GM12878 (cell line): Measurements from ENCODE around the gene REV1. TPM values are rescaled to one million over a fixed set of nuclear protein-coding genes. Genes with fewer than 3 reads are reported as not detected.

Source experiments
- ATAC-seq: fragments of 200-7000 bp; cut with Tn5 transposase; 3 replicates; pipeline ENCODE4 v1.9.1; 2020; ENCODE audit warnings: mild to moderate bottlenecking, moderate library complexity
- BruUV-seq: library from RNA; stranded (reverse); fragments of 400-500 nt; replicated peaks from 2 replicates; lab custom pipeline; 2021; lab: Mats Ljungman, UMichigan
- CTCF ChIA-PET: fragments of 300-600 bp; sonication (Branson Sonifier 250); formaldehyde crosslinking; extraction: SDS; loops from one replicate; lab custom pipeline; 2021; ENCODE audit warnings: inconsistent platforms; lab: Yijun Ruan, JAX
- POLR2A ChIA-PET: fragments of 350-600 bp; formaldehyde crosslinking; extraction: SDS; loops from one replicate; lab custom pipeline; 2021; ENCODE audit warnings: inconsistent platforms; lab: Charles Lee
- RAD21 ChIA-PET: fragments of 300-600 bp; sonication (Branson Sonifier 250); formaldehyde crosslinking; loops from one replicate; lab custom pipeline; 2023; ENCODE audit warnings: antibody characterized with exemption; ENCODE audit not compliant: unreplicated experiment; lab: Charles Lee
- SMC1A ChIA-PET: fragments of 300-600 bp; sonication (Branson Sonifier 250); formaldehyde crosslinking; loops from one replicate; lab custom pipeline; 2023; ENCODE audit not compliant: unreplicated experiment, uncharacterized antibody; lab: Charles Lee
- DNase-seq: peaks from one replicate; pipeline ENCODE4 v3.0.0-alpha.2; 2011; ENCODE audit warnings: low read depth, low spot score
- FAIRE-seq: peaks from 3 replicates; lab custom pipeline; 2011; peaks lifted over from hg19 to GRCh38; lab: Jason Lieb, UNC
- H2AFZ ChIP-seq: 2 replicates; pipeline ENCODE4 v1.6.0; 2011; ENCODE audit warnings: low read depth, low read length, control low read depth; ENCODE audit not compliant: control insufficient read depth
- H3K27ac ChIP-seq: 2 replicates; pipeline ENCODE4 v1.5.1; 2011; ENCODE audit warnings: control low read depth; ENCODE audit not compliant: control insufficient read depth, insufficient read depth
- H3K27me3 ChIP-seq, 2 experiments: replicated peaks in 1 of 2; 2 replicates each; pipeline versions ENCODE4 v1.6.0 to v1.6.1; 2011; ENCODE audit warnings: low read length in 1 of 2; ENCODE audit not compliant: control insufficient read depth in 2 of 2, insufficient read depth in 2 of 2
- H3K36me3 ChIP-seq, 2 experiments: 2 replicates each; pipeline ENCODE4 v1.5.1; 2011; ENCODE audit warnings: low read length in 1 of 2; ENCODE audit not compliant: control insufficient read depth in 2 of 2, insufficient read depth in 2 of 2
- H3K4me1 ChIP-seq: 2 replicates; pipeline ENCODE4 v1.6.1; 2011; ENCODE audit warnings: mild to moderate bottlenecking, low read length, moderate library complexity, mixed read lengths; ENCODE audit not compliant: control insufficient read depth, insufficient read depth
- H3K4me2 ChIP-seq: 2 replicates; pipeline ENCODE4 v1.6.0; 2011; ENCODE audit warnings: control low read depth; ENCODE audit not compliant: control insufficient read depth, insufficient read depth
- H3K4me3 ChIP-seq: fragments of 200-600 bp; sonication (generic); 2 replicates; pipeline ENCODE4 v1.5.1; 2016
- H3K79me2 ChIP-seq: 2 replicates; pipeline ENCODE4 v1.6.0; 2011; ENCODE audit warnings: low read length; ENCODE audit not compliant: control insufficient read depth, insufficient read depth
- H3K9ac ChIP-seq: 2 replicates; pipeline ENCODE4 v1.8.0; 2011; ENCODE audit warnings: low read length, control low read depth, mixed read lengths; ENCODE audit not compliant: control insufficient read depth, insufficient read depth
- H3K9me3 ChIP-seq: replicated peaks from 3 replicates; pipeline ENCODE4 v1.5.1; 2011; ENCODE audit warnings: mild to moderate bottlenecking, low read length; ENCODE audit not compliant: control insufficient read depth, insufficient read depth
- H4K20me1 ChIP-seq: 2 replicates; pipeline ENCODE4 v1.6.0; 2011; ENCODE audit not compliant: control insufficient read depth, insufficient read depth
- BACH1 ChIP-seq: fragments of 450-650 bp; IDR thresholded peaks from 2 replicates; pipeline ENCODE4 v1.6.1; 2017; ENCODE audit warnings: mild to moderate bottlenecking, borderline replicate concordance
- CHD2 ChIP-seq: IDR thresholded peaks from 2 replicates; pipeline ENCODE4 v1.6.1; 2011; ENCODE audit warnings: low read depth, low read length, improper control_type of control experiment, borderline replicate concordance
- NR2C2 ChIP-seq: IDR thresholded peaks from 2 replicates; pipeline ENCODE4 v1.6.1; 2011; ENCODE audit warnings: borderline replicate concordance, low read depth; ENCODE audit not compliant: control insufficient read depth, insufficient read length
- RFX5 ChIP-seq: IDR thresholded peaks from 2 replicates; pipeline ENCODE4 v1.6.1; 2011; ENCODE audit warnings: low read depth, low read length, improper control_type of control experiment
- SPI1 ChIP-seq: IDR thresholded peaks from 2 replicates; pipeline ENCODE4 v1.6.1; 2011; ENCODE audit warnings: low read depth, mild to moderate bottlenecking, low read length, moderate library complexity, borderline replicate concordance; ENCODE audit not compliant: insufficient read depth
- SRF ChIP-seq, 2 experiments: IDR thresholded peaks; 2 replicates each; pipeline ENCODE4 v1.6.1; 2011; ENCODE audit warnings: low read depth in 2 of 2, low read length in 2 of 2, mild to moderate bottlenecking in 1 of 2, moderate library complexity in 1 of 2
- WGBS: methylation state at CpG from one replicate; pipeline ENCODE4 v1.1.6; 2016; ENCODE audit warnings: low lambda C conversion rate; ENCODE audit not compliant: insufficient replicate concordance, insufficient coverage; ENCODE audit errors: missing lambda C conversion rate; 5-methylcytosine and 5-hydroxymethylcytosine counted together
- in situ Hi-C: fragments of 300-500 bp; cut with MboI; formaldehyde crosslinking; loops from 9 replicates; pipeline ENCODE4 v1.14.3; 2018; ENCODE audit warnings: mixed read lengths
- intact Hi-C: fragments of 100-400 bp; cut with micrococcal nuclease; formaldehyde crosslinking; loops from one replicate; pipeline ENCODE4 v1.14.2; 2022; ENCODE audit not compliant: unreplicated experiment
- polyA plus RNA-seq, 11 experiments: library from polyadenylated mRNA; depleted of rRNA in 4 of 11; unstranded in 6 of 11; stranded (reverse) in 5 of 11; fragments of >200 nt; fragmentation: Nextera tagmentation in 4 of 11; fragmentation: Illumina TruSeq in 1 of 11; extraction: Ambion mirVana in 4 of 11; extraction: Trizol in 1 of 11; gene quantifications; 1 replicate in 1 of 11; 2 replicates in 10 of 11; pipeline versions ENCODE4 v1.2.1 to v1.2.3, GENCODE V29; 2011 to 2016; ENCODE audit warnings: inconsistent platforms in 2 of 11, missing spikeins in 2 of 11, low read depth in 1 of 11
- total RNA-seq, 4 experiments: library from RNA; depleted of rRNA in 3 of 4; stranded (reverse); fragments of >200 nt in 3 of 4; fragmentation: Illumina TruSeq in 1 of 4; extraction: Trizol in 1 of 4; gene quantifications; 2 replicates each; pipeline versions ENCODE4 v1.2.1 to v1.2.3, GENCODE V29; 2013 to 2021
- TF ChIP-seq, protein P1 (sequence below): fragments of 450-650 bp; IDR thresholded peaks from 2 replicates; pipeline ENCODE4 v1.6.1; 2016; ENCODE audit warnings: mild to moderate bottlenecking, moderate library complexity, borderline replicate concordance
- TF ChIP-seq, protein P2 (sequence below): IDR thresholded peaks from 2 replicates; pipeline ENCODE4 v1.6.1; 2012; ENCODE audit warnings: low read depth, low read length, improper control_type of control experiment
- TF ChIP-seq, protein P3 (sequence below): fragments of 450-650 bp; IDR thresholded peaks from 2 replicates; pipeline ENCODE4 v1.6.1; 2017; ENCODE audit warnings: mild to moderate bottlenecking, moderate library complexity
- TF ChIP-seq, protein P4 (sequence below): IDR thresholded peaks from 2 replicates; pipeline ENCODE4 v1.6.1; 2012; ENCODE audit warnings: mild to moderate bottlenecking, low read depth, low read length

Gene REV1
- total and polyA plus RNA-seq, 10 of the 15 experiments (the other 5 are each of a cell fraction or from before 2014, with no cell fraction given), result 11.3 to 46.8 (median 29.0) TPM

DNA sequence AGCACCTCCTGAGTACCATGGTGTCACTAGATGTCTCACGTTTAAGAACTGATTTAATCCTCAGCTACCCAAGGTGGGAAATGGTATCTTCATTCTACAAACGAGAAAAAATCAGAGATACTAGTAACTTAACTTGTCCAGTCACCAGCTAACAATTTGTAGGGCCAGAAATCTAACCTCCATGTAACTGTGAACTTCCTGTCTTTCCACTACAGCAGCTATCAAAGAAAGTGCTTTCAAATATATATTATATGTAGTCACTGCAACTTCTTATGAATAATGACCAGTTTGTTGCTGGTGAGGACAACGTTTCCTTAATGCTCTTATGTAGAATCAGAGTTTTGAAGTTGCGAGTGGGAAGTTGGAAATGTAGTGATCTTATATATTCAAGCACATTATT is 1.9 kb downstream of the REV1 start:
- BruUV-seq, result TSS peak; percentile 55
- FAIRE-seq (no peak), DNase-seq (no peak), ATAC-seq (no peak)
- CTCF ChIA-PET, result interaction anchor here (1.0 to 2.1 kb wide), 4 partner anchors 10 to 152 kb away, joined by 3 to 9 read pairs (median 3); partner anchors contain the start of genes EIF5B and TXNDC9
- H3K27ac ChIP-seq, result peak overlapping the region; percentile 37
- peak overlapping the region; percentile 79 for H3K4me3 ChIP-seq
- peak overlapping the region; percentile 91 for H3K4me2 ChIP-seq
- in situ Hi-C loops (loop anchor here (5.0 to 25.0 kb wide), 2 partner anchors 41 to 301 kb away; partner anchors contain the start of genes MITD1 and MRPL30), intact Hi-C loops (loop anchor here (5.0 kb wide), 1 partner anchor 306 kb away; the partner anchor contains the start of genes MITD1 and MRPL30)
- 73% methylated on average over 4 of the region's 4 CpGs for WGBS
- no peak for TF ChIP-seq RFX5
- TF ChIP-seq NR2C2, result no peak
- TF ChIP-seq SPI1, result no peak
- TF ChIP-seq, protein P1, sequence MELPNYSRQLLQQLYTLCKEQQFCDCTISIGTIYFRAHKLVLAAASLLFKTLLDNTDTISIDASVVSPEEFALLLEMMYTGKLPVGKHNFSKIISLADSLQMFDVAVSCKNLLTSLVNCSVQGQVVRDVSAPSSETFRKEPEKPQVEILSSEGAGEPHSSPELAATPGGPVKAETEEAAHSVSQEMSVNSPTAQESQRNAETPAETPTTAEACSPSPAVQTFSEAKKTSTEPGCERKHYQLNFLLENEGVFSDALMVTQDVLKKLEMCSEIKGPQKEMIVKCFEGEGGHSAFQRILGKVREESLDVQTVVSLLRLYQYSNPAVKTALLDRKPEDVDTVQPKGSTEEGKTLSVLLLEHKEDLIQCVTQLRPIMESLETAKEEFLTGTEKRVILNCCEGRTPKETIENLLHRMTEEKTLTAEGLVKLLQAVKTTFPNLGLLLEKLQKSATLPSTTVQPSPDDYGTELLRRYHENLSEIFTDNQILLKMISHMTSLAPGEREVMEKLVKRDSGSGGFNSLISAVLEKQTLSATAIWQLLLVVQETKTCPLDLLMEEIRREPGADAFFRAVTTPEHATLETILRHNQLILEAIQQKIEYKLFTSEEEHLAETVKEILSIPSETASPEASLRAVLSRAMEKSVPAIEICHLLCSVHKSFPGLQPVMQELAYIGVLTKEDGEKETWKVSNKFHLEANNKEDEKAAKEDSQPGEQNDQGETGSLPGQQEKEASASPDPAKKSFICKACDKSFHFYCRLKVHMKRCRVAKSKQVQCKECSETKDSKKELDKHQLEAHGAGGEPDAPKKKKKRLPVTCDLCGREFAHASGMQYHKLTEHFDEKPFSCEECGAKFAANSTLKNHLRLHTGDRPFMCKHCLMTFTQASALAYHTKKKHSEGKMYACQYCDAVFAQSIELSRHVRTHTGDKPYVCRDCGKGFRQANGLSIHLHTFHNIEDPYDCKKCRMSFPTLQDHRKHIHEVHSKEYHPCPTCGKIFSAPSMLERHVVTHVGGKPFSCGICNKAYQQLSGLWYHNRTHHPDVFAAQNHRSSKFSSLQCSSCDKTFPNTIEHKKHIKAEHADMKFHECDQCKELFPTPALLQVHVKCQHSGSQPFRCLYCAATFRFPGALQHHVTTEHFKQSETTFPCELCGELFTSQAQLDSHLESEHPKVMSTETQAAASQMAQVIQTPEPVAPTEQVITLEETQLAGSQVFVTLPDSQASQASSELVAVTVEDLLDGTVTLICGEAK, result no peak
- TF ChIP-seq, protein P2, sequence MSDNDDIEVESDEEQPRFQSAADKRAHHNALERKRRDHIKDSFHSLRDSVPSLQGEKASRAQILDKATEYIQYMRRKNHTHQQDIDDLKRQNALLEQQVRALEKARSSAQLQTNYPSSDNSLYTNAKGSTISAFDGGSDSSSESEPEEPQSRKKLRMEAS, result no peak
- TF ChIP-seq BACH1, result no peak
- TF ChIP-seq, protein P3, sequence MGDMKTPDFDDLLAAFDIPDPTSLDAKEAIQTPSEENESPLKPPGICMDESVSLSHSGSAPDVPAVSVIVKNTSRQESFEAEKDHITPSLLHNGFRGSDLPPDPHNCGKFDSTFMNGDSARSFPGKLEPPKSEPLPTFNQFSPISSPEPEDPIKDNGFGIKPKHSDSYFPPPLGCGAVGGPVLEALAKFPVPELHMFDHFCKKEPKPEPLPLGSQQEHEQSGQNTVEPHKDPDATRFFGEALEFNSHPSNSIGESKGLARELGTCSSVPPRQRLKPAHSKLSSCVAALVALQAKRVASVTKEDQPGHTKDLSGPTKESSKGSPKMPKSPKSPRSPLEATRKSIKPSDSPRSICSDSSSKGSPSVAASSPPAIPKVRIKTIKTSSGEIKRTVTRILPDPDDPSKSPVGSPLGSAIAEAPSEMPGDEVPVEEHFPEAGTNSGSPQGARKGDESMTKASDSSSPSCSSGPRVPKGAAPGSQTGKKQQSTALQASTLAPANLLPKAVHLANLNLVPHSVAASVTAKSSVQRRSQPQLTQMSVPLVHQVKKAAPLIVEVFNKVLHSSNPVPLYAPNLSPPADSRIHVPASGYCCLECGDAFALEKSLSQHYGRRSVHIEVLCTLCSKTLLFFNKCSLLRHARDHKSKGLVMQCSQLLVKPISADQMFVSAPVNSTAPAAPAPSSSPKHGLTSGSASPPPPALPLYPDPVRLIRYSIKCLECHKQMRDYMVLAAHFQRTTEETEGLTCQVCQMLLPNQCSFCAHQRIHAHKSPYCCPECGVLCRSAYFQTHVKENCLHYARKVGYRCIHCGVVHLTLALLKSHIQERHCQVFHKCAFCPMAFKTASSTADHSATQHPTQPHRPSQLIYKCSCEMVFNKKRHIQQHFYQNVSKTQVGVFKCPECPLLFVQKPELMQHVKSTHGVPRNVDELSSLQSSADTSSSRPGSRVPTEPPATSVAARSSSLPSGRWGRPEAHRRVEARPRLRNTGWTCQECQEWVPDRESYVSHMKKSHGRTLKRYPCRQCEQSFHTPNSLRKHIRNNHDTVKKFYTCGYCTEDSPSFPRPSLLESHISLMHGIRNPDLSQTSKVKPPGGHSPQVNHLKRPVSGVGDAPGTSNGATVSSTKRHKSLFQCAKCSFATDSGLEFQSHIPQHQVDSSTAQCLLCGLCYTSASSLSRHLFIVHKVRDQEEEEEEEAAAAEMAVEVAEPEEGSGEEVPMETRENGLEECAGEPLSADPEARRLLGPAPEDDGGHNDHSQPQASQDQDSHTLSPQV, result no peak
- TF ChIP-seq SRF (IDR thresholded peaks at IDR 0.05; ENCODE audit: low read depth in 2 of 2, low read length in 2 of 2), result no peak
- TF ChIP-seq, protein P4, sequence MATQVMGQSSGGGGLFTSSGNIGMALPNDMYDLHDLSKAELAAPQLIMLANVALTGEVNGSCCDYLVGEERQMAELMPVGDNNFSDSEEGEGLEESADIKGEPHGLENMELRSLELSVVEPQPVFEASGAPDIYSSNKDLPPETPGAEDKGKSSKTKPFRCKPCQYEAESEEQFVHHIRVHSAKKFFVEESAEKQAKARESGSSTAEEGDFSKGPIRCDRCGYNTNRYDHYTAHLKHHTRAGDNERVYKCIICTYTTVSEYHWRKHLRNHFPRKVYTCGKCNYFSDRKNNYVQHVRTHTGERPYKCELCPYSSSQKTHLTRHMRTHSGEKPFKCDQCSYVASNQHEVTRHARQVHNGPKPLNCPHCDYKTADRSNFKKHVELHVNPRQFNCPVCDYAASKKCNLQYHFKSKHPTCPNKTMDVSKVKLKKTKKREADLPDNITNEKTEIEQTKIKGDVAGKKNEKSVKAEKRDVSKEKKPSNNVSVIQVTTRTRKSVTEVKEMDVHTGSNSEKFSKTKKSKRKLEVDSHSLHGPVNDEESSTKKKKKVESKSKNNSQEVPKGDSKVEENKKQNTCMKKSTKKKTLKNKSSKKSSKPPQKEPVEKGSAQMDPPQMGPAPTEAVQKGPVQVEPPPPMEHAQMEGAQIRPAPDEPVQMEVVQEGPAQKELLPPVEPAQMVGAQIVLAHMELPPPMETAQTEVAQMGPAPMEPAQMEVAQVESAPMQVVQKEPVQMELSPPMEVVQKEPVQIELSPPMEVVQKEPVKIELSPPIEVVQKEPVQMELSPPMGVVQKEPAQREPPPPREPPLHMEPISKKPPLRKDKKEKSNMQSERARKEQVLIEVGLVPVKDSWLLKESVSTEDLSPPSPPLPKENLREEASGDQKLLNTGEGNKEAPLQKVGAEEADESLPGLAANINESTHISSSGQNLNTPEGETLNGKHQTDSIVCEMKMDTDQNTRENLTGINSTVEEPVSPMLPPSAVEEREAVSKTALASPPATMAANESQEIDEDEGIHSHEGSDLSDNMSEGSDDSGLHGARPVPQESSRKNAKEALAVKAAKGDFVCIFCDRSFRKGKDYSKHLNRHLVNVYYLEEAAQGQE, result no peak
- no peak for TF ChIP-seq CHD2
- H3K36me3 ChIP-seq, result no peaks in the 10 kb centered on the region
- peaks cover 10% of the 10 kb centered on the region for H3K4me1 ChIP-seq
- RAD21 ChIA-PET, result interaction anchor here (1.5 kb wide), 1 partner anchor 839 kb away, joined by 3 read pairs; no protein-coding TSS in a partner anchor
- no peak overlapping the region for H2AFZ ChIP-seq
- SMC1A ChIA-PET, result interaction anchor here (0.6 to 1.5 kb wide), 3 partner anchors 9 to 47 kb away, joined by 3 to 4 read pairs (median 3); no protein-coding TSS in a partner anchor
- peak overlapping the region; percentile 93 for H3K9ac ChIP-seq
- no peaks in the 10 kb centered on the region for H3K9me3 ChIP-seq
- no peaks in the 10 kb centered on the region for H3K27me3 ChIP-seq
- POLR2A ChIA-PET, result no interaction called here
- peaks cover 61% of the 10 kb centered on the region for H3K79me2 ChIP-seq
- H4K20me1 ChIP-seq, result no peaks in the 10 kb centered on the region
